ENCODE data around the gene UXS1. TPM values are rescaled to one million over a fixed set of nuclear protein-coding genes. Genes with fewer than 3 reads are reported as not detected.
A peak's percentile ranks its signal among the peaks of the same experiment; 100 is the strongest.

Gene UXS1
- total and polyA plus RNA-seq, 2 of the 8 experiments (the other 6 are each of a cell fraction or from before 2014, with no cell fraction given), result 44.5 to 63.4 TPM

GRCh38 chr2:106070181-106070580, 123.9 kb downstream of the UXS1 start:
- DNase-seq (ENCODE audit: low read depth in 1 of 2, low spot score in 2 of 2) (no peak), FAIRE-seq (no peak)
- Histone ChIP-seq H2BK15ac (ENCODE audit: low read length) (no peak overlapping the region), H3K27ac (ENCODE audit: low read depth, low read length) (no peak overlapping the region), H2AK5ac (ENCODE audit: low read depth, low read length) (no peak overlapping the region), H3K4ac (replicated peaks; ENCODE audit: insufficient read length, low read depth, low read length) (no peak overlapping the region), H3K23me2 (ENCODE audit: low read depth, low read length) (peaks cover 11% of the 10 kb centered on the region; the same call in 1 of the 2 replicates), H2BK12ac (ENCODE audit: low read depth, low read length) (no peak overlapping the region), H3K4me3 (ENCODE audit: extremely low read depth in 1 of 4, insufficient read depth in 2 of 4, low read depth in 3 of 4, low read length in 4 of 4) (no peak overlapping the region), H4K91ac (replicated peaks; ENCODE audit: insufficient read length, low read length) (no peak overlapping the region), H2BK5ac (ENCODE audit: low read depth, low read length) (no peak overlapping the region), H2BK20ac (ENCODE audit: low read length) (no peak overlapping the region), H3K9me3 (ENCODE audit: insufficient read depth in 2 of 2, low read depth in 1 of 2, low read length in 1 of 2) (no peaks in the 10 kb centered on the region), H3K18ac (ENCODE audit: extremely low read depth, low read length) (no peak overlapping the region), H3K56ac (replicated peaks; ENCODE audit: insufficient read length, low read depth, low read length) (no peak overlapping the region), H2AFZ (ENCODE audit: low read length) (no peak overlapping the region), H3K23ac (ENCODE audit: insufficient read length) (no peak overlapping the region), H3K79me2 (ENCODE audit: control insufficient read depth in 1 of 2, insufficient read depth in 2 of 2, low read length in 2 of 2) (no peaks in the 10 kb centered on the region), H3K79me1 (ENCODE audit: low read depth, low read length) (no peaks in the 10 kb centered on the region), H3K9ac (replicated peaks in 1 of 4; ENCODE audit: extremely low read depth in 1 of 4, low read depth in 3 of 4, low read length in 3 of 4) (no peak overlapping the region), H2BK120ac (replicated peaks; ENCODE audit: low read depth, low read length) (no peak overlapping the region), H4K5ac (ENCODE audit: insufficient read length, low read depth, low read length) (no peak overlapping the region), H3K14ac (ENCODE audit: insufficient read length) (no peak overlapping the region), H3K4me1 (replicated peaks in 1 of 4; ENCODE audit: control insufficient read depth in 3 of 4, insufficient read depth in 4 of 4, low read length in 3 of 4) (peaks cover 4 to 11% (median 7%) of the 10 kb centered on the region in 4 experiments; a peak in 6 of 7 replicates), H3K27me3 (replicated peaks in 1 of 4; ENCODE audit: control insufficient read depth in 3 of 4, extremely low read depth in 1 of 4, insufficient read depth in 3 of 4, low read length in 3 of 4) (peaks cover 0 to 8% (median 6%) of the 10 kb centered on the region in 4 experiments; a peak in 6 of 7 replicates), H4K20me1 (replicated peaks in 1 of 2; ENCODE audit: control insufficient read depth in 1 of 2, insufficient read depth in 2 of 2, low read length in 2 of 2) (no peaks in the 10 kb centered on the region), H3K4me2 (ENCODE audit: insufficient read depth in 1 of 2, low read depth in 2 of 2, low read length in 2 of 2) (peak overlapping the region in 1 of 2 experiments; percentile 24; a peak in 1 of 4 replicates), H4K8ac (ENCODE audit: extremely low read depth, insufficient read depth, low read length) (no peak overlapping the region), H3K36me3 (ENCODE audit: control insufficient read depth in 2 of 4, insufficient read depth in 4 of 4, low read length in 3 of 4) (no peaks in the 10 kb centered on the region)
- POLR2A ChIA-PET (ENCODE audit: partially characterized antibody), result interaction anchor here (0.8 kb wide), 1 partner anchor 16 kb away, joined by 3 read pairs; no protein-coding TSS in a partner anchor
- WGBS, 2 experiments (ENCODE audit: extremely low coverage in 1 of 2, insufficient coverage in 1 of 2, insufficient read length in 1 of 2, insufficient replicate concordance in 2 of 2, low coverage in 1 of 2, low lambda C conversion rate in 2 of 2, missing lambda C conversion rate in 1 of 2), result 79% methylated on average over 4 of the region's 4 CpGs; no CpG with 5 or more reads in 1 of the 2 experiments
- TF ChIP-seq GTF2F1 (IDR thresholded peaks at IDR 0.05; ENCODE audit: borderline replicate concordance, low read depth, low read length) (no peak), JUN (IDR thresholded peaks at IDR 0.05; ENCODE audit: low read depth, low read length) (no peak), CHD1 (IDR thresholded peaks at IDR 0.05; ENCODE audit: low read depth, low read length) (no peak), CBX8 (IDR thresholded peaks at IDR 0.05; ENCODE audit: borderline replicate concordance, low read depth, low read length) (no peak), SRF (IDR thresholded peaks at IDR 0.05; ENCODE audit: low read depth, low read length) (no peak), SP1 (IDR thresholded peaks at IDR 0.05; ENCODE audit: low read depth, low read length) (no peak), NRF1 (IDR thresholded peaks at IDR 0.05; ENCODE audit: low read depth, low read length) (no peak)
- CTCF ChIA-PET (ENCODE audit: partially characterized antibody), result interaction anchor here (1.5 kb wide), 1 partner anchor 14 kb away, joined by 3 read pairs; no protein-coding TSS in a partner anchor

All from H1 (cell line).